Sciatic nerve (tissue), 2 donors: Measurements from ENCODE around the gene SLC44A2. TPM values are rescaled to one million over a fixed set of nuclear protein-coding genes. Genes with fewer than 3 reads are reported as not detected.
A peak's percentile ranks its signal among the peaks of the same experiment; 100 is the strongest.
"Not testable (repeated sequence)": the region's sequence is repeated elsewhere in the genome, so short reads cannot be mapped to it uniquely, and the experiment has no call there.

Experiments used
- ATAC-seq: fragments of 200-7000 bp; cut with Tn5 transposase; one replicate; pipeline ENCODE4 v1.9.1; 2020; ENCODE audit warnings: mild to moderate bottlenecking, moderate library complexity
- DNase-seq: peaks from one replicate; pipeline ENCODE4 v3.0.0-alpha.2; 2020; ENCODE audit warnings: low spot score
- intact Hi-C: fragments of 100-400 bp; cut with DNase I; formaldehyde crosslinking; loops from one replicate; pipeline ENCODE4 v1.14.2; 2022
- total RNA-seq: library from RNA; stranded (reverse); fragmentation: NEBNext Ultra II Directional; extraction: Animal tissue kit (Norgen Biotek cat#: 25700); gene quantifications from one replicate; pipeline ENCODE4 v1.2.1, GENCODE V29; 2021
- donor health status: DM: no; HTN: no; CAD: no.
- donor health status: DM: no; HTN: no; CAD: no.

The SLC44A2 gene
- total RNA-seq, 1 donor from 2014 or later, result 281 TPM

- ATAC-seq, result peak; percentile 14
- intact Hi-C loops, result loop anchor here (5.0 kb wide), 1 partner anchor 46 kb away; no protein-coding TSS in a partner anchor
- DNase-seq, result no peak
Observed at GRCh38 chr19:10643172-10643967, 18.0 kb downstream of the SLC44A2 start.

GRCh38 chr19:10643968-10644259, 18.6 kb downstream of the SLC44A2 start:
- DNase-seq (no peak), ATAC-seq (peak; percentile 81)
- intact Hi-C loops, result loop anchor here (2.0 to 5.0 kb wide), 2 partner anchors 47 to 63 kb away; no protein-coding TSS in a partner anchor

GRCh38 chr19:10644260-10645007, 19.1 kb downstream of the SLC44A2 start:
- ATAC-seq, result peak; percentile 90
- intact Hi-C loops, result loop anchor here (2.0 to 5.0 kb wide), 2 partner anchors 47 to 64 kb away; no protein-coding TSS in a partner anchor
- DNase-seq, result peak; percentile 94

- DNase-seq (no peak), ATAC-seq (no peak)
- intact Hi-C loops, result no loop called here
Observed at GRCh38 chr19:10646456-10647159, 21.3 kb downstream of the SLC44A2 start.

GRCh38 chr19:10648360-10648759, 23.0 kb downstream of the SLC44A2 start:
- intact Hi-C loops, result no loop called here
- ATAC-seq (no peak), DNase-seq (no peak)

- no peak for ATAC-seq
- intact Hi-C loops, result no loop called here
Observed at GRCh38 chr19:10651851-10652250, 26.5 kb downstream of the SLC44A2 start.

GRCh38 chr19:10653482-10653731, 28.1 kb downstream of the SLC44A2 start:
- intact Hi-C loops, result no loop called here
- ATAC-seq, result no peak
- DNase-seq, result no peak

More at GRCh38 chr19:10651851-10652250, 26.5 kb downstream of the SLC44A2 start:
- no peak for DNase-seq

GRCh38 chr19:10653732-10654609, 28.6 kb downstream of the SLC44A2 start, which contains the start of gene ILF3:
Gene ILF3, plus strand, starts transcription at chr19:10654346. Its CDS starts 16,260 bp downstream, at chr19:10670606.
- DNase-seq (peak; percentile 100), ATAC-seq (peak; percentile 96)
- intact Hi-C loops, result no loop called here

- peak; percentile 83 for DNase-seq
Observed at GRCh38 chr19:10654610-10655456, 29.5 kb downstream of the SLC44A2 start.

GRCh38 chr19:10655457-10656312, 30.3 kb downstream of the SLC44A2 start:
- ATAC-seq (no peak), DNase-seq (no peak)
- intact Hi-C loops, result no loop called here

More at GRCh38 chr19:10654610-10655456, 29.5 kb downstream of the SLC44A2 start:
- no peak for ATAC-seq
- intact Hi-C loops, result no loop called here

- DNase-seq, result no peak
- intact Hi-C loops, result no loop called here
- ATAC-seq, result no peak
Observed at GRCh38 chr19:10660346-10660745, 35.0 kb downstream of the SLC44A2 start.

- no peak for ATAC-seq
- intact Hi-C loops, result no loop called here
- no peak for DNase-seq
Observed at GRCh38 chr19:10661946-10662345, 36.6 kb downstream of the SLC44A2 start.

- no peak for ATAC-seq
- no peak for DNase-seq
- intact Hi-C loops, result no loop called here
Observed at GRCh38 chr19:10662384-10663251, 37.3 kb downstream of the SLC44A2 start.

GRCh38 chr19:10663252-10663563, 37.9 kb downstream of the SLC44A2 start:
- intact Hi-C loops, DNase-seq: not testable (repeated sequence)

GRCh38 chr19:10667867-10668266, 42.5 kb downstream of the SLC44A2 start:
- ATAC-seq, result no peak
- intact Hi-C loops, result no loop called here
- DNase-seq, result no peak

More at GRCh38 chr19:10663252-10663563, 37.9 kb downstream of the SLC44A2 start:
- ATAC-seq, result not testable (repeated sequence)

- ATAC-seq, result no peak
- intact Hi-C loops, result no loop called here
Observed at GRCh38 chr19:10669246-10669645, 43.9 kb downstream of the SLC44A2 start.

More at GRCh38 chr19:10669246-10669645, 43.9 kb downstream of the SLC44A2 start:
- DNase-seq, result no peak
